DOHH2 (cell line): ENCODE results near the gene ANO4.

Experiments used
- H3F3A ChIP-seq: fragments of 200-600 bp; sonication (generic), shearing (Covaris generic); 2 replicates; pipeline ENCODE4 v1.6.0; 2016; ENCODE audit warnings: antibody characterized with exemption, mild to moderate bottlenecking; ENCODE audit not compliant: control insufficient read depth, insufficient read depth
- H3K27ac ChIP-seq: fragments of 200-600 bp; sonication (generic); 2 replicates; pipeline ENCODE4 v1.5.1; 2014; ENCODE audit warnings: low read depth, mild to moderate bottlenecking, low read length, moderate library complexity
- H3K27me3 ChIP-seq: fragments of 200-600 bp; sonication (generic); 2 replicates; pipeline ENCODE4 v1.6.1; 2014; ENCODE audit warnings: mild to moderate bottlenecking, low read length, mixed read lengths; ENCODE audit not compliant: control insufficient read depth
- H3K36me3 ChIP-seq: fragments of 200-600 bp; sonication (generic); 2 replicates; pipeline ENCODE4 v1.6.1; 2014; ENCODE audit warnings: mild to moderate bottlenecking, low read length, moderate library complexity, mixed read lengths; ENCODE audit not compliant: control insufficient read depth
- H3K4me1 ChIP-seq: fragments of 200-600 bp; sonication (generic); 2 replicates; pipeline ENCODE4 v1.6.1; 2014; ENCODE audit warnings: mild to moderate bottlenecking, low read length, mixed read lengths; ENCODE audit not compliant: control insufficient read depth
- H3K4me2 ChIP-seq: fragments of 200-600 bp; sonication (generic); 2 replicates; pipeline ENCODE4 v1.6.0; 2014; ENCODE audit warnings: mild to moderate bottlenecking, low read length, moderate library complexity
- H3K4me3 ChIP-seq: fragments of 200-600 bp; sonication (generic); 2 replicates; pipeline ENCODE4 v1.5.1; 2014; ENCODE audit warnings: mild to moderate bottlenecking, low read length, mixed read lengths
- H3K79me2 ChIP-seq: fragments of 200-600 bp; sonication (generic); 2 replicates; pipeline ENCODE4 v1.6.1; 2014; ENCODE audit warnings: mild to moderate bottlenecking, low read length, mixed read lengths; ENCODE audit not compliant: control insufficient read depth
- H3K9me2 ChIP-seq: fragments of 200-600 bp; sonication (generic); replicated peaks from 2 replicates; pipeline ENCODE4 v1.6.1; 2014; ENCODE audit warnings: mild to moderate bottlenecking, low read length, mixed read lengths; ENCODE audit not compliant: control insufficient read depth
- H3K9me3 ChIP-seq: fragments of 200-600 bp; sonication (generic); 2 replicates; pipeline ENCODE4 v1.6.1; 2014; ENCODE audit warnings: antibody characterized with exemption, low read length, mixed read lengths; ENCODE audit not compliant: control insufficient read depth, insufficient read depth
- H4K20me1 ChIP-seq: fragments of 200-600 bp; sonication (generic); 2 replicates; pipeline ENCODE4 v1.6.0; 2014; ENCODE audit warnings: low read depth, mild to moderate bottlenecking, antibody characterized with exemption, low read length, moderate library complexity; ENCODE audit not compliant: control insufficient read depth, insufficient read depth
- EZH2phosphoT487 ChIP-seq: fragments of 200-600 bp; sonication (generic); IDR thresholded peaks from 2 replicates; pipeline ENCODE4 v1.6.1; 2017; ENCODE audit warnings: borderline replicate concordance, mild to moderate bottlenecking, antibody characterized with exemption, low read length, moderate library complexity, mixed read lengths
- TF ChIP-seq, protein P1 (sequence below): fragments of 200-600 bp; sonication (generic); IDR thresholded peaks from one replicate; pipeline ENCODE4 v1.5.1; 2014; ENCODE audit warnings: antibody characterized with exemption, mild to moderate bottlenecking, low read depth, low read length; ENCODE audit not compliant: poor library complexity, severe bottlenecking

The ANO4 gene

GRCh38 chr12:100993916-100994450 lies 199.4 kb downstream of the ANO4 start:
- H3K27me3 ChIP-seq: no peaks in the 10 kb centered on the region
- TF ChIP-seq, protein P1, sequence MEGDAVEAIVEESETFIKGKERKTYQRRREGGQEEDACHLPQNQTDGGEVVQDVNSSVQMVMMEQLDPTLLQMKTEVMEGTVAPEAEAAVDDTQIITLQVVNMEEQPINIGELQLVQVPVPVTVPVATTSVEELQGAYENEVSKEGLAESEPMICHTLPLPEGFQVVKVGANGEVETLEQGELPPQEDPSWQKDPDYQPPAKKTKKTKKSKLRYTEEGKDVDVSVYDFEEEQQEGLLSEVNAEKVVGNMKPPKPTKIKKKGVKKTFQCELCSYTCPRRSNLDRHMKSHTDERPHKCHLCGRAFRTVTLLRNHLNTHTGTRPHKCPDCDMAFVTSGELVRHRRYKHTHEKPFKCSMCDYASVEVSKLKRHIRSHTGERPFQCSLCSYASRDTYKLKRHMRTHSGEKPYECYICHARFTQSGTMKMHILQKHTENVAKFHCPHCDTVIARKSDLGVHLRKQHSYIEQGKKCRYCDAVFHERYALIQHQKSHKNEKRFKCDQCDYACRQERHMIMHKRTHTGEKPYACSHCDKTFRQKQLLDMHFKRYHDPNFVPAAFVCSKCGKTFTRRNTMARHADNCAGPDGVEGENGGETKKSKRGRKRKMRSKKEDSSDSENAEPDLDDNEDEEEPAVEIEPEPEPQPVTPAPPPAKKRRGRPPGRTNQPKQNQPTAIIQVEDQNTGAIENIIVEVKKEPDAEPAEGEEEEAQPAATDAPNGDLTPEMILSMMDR: no peak
- no peak for TF ChIP-seq EZH2phosphoT487
- no peak overlapping the region for H3K4me3 ChIP-seq
- H3F3A ChIP-seq: no peaks in the 10 kb centered on the region
- H3K79me2 ChIP-seq: no peaks in the 10 kb centered on the region
- no peaks in the 10 kb centered on the region for H3K9me3 ChIP-seq
- no peaks in the 10 kb centered on the region for H3K36me3 ChIP-seq
- H3K4me1 ChIP-seq: no peaks in the 10 kb centered on the region
- H3K27ac ChIP-seq: no peak overlapping the region
- no peaks in the 10 kb centered on the region for H4K20me1 ChIP-seq
- H3K4me2 ChIP-seq: no peak overlapping the region
- H3K9me2 ChIP-seq: no peaks in the 10 kb centered on the region

- Histone ChIP-seq H3K27ac (no peak overlapping the region), H3K79me2 (no peaks in the 10 kb centered on the region), H3K27me3 (no peaks in the 10 kb centered on the region), H3K36me3 (no peaks in the 10 kb centered on the region), H3K4me1 (no peaks in the 10 kb centered on the region), H3F3A (no peaks in the 10 kb centered on the region), H3K4me2 (no peak overlapping the region), H3K4me3 (no peak overlapping the region), H3K9me3 (no peaks in the 10 kb centered on the region), H3K9me2 (no peaks in the 10 kb centered on the region), H4K20me1 (no peaks in the 10 kb centered on the region)
- TF ChIP-seq, protein P1: no peak
- no peak for TF ChIP-seq EZH2phosphoT487
Measured at GRCh38 chr12:100995201-100995600, 200.6 kb downstream of the ANO4 start.

DNA sequence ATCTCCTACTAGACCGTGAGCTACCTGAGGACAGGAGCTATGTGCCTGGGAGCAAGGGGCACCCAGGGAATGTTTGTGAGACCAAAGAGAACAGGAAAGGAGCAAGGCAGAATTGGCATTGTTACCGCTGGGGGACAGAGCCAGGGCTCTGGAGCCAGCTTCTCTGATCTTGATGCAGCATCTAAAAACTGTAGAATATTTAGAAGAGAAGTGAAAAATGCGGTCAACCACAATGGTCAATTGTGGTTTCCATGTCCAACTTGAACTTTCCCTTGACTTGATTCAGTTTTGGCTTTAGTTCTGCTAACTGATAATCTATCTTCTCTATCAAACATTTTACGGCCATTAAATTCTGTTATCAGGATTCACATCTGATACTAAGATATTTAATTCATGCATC lies 201.2 kb downstream of the ANO4 start:
- H3K9me3 ChIP-seq: no peaks in the 10 kb centered on the region
- no peaks in the 10 kb centered on the region for H3F3A ChIP-seq

More for the DNA sequence above, 201.2 kb downstream of the ANO4 start:
- Histone ChIP-seq H3K9me2 (no peaks in the 10 kb centered on the region), H3K4me3 (no peak overlapping the region), H3K4me1 (no peaks in the 10 kb centered on the region), H3K79me2 (no peaks in the 10 kb centered on the region), H3K27ac (no peak overlapping the region), H3K27me3 (no peaks in the 10 kb centered on the region), H3K36me3 (no peaks in the 10 kb centered on the region), H3K4me2 (no peak overlapping the region), H4K20me1 (no peaks in the 10 kb centered on the region)
- TF ChIP-seq, protein P1: no peak
- no peak for TF ChIP-seq EZH2phosphoT487
